K562 (cell line): ENCODE measurements around the gene SEC14L1. TPM values are rescaled to one million over a fixed set of nuclear protein-coding genes. Genes with fewer than 3 reads are reported as not detected.

Experiments
- L3MBTL2 ChIP-seq: fragments of 450-650 bp; IDR thresholded peaks from 2 replicates; pipeline ENCODE4 v1.6.1; 2016; ENCODE audit warnings: mild to moderate bottlenecking, moderate library complexity
- MAFK ChIP-seq: IDR thresholded peaks from 2 replicates; pipeline ENCODE4 v1.6.1; 2011; ENCODE audit warnings: low read length, improper control_type of control experiment
- RAD21 ChIP-seq, 2 experiments: fragments of 250-450 bp in 1 of 2; fragments of 450-650 bp in 1 of 2; sonication (Bioruptor Pico) in 1 of 2; formaldehyde crosslinking in 1 of 2; IDR thresholded peaks in 1 of 2; conservative IDR thresholded peaks in 1 of 2; 2 replicates each; pipeline versions ENCODE4 v1.4.0 to v1.8.0; 2020 to 2022; ENCODE audit warnings: mild to moderate bottlenecking in 2 of 2, moderate library complexity in 1 of 2
- SREBF1 ChIP-seq: fragments of 150-350 bp; IDR thresholded peaks from 2 replicates; pipeline ENCODE4 v1.6.1; 2014; ENCODE audit warnings: antibody characterized with exemption, low read depth, low read length, borderline replicate concordance
- TCF7L2 ChIP-seq: fragments of 150-350 bp; IDR thresholded peaks from 2 replicates; pipeline ENCODE4 v1.6.1; 2016; ENCODE audit warnings: low read depth, mild to moderate bottlenecking, low read length, moderate library complexity
- ZNF408 ChIP-seq: fragments of 250-450 bp; sonication (Bioruptor Pico); IDR thresholded peaks from 2 replicates; pipeline ENCODE4 v1.4.0; 2020; ENCODE audit warnings: low read depth, mild to moderate bottlenecking, moderate library complexity
- ZNF431 ChIP-seq: sonication (generic); formaldehyde crosslinking; IDR thresholded peaks from 2 replicates; pipeline ENCODE4 v1.8.0; 2022; ENCODE audit warnings: mild to moderate bottlenecking, missing genetic modification reagents
- polyA plus RNA-seq, 8 experiments: library from polyadenylated mRNA; depleted of rRNA in 4 of 8; stranded (reverse) in 5 of 8; unstranded in 3 of 8; fragments of >200 nt; fragmentation: Nextera tagmentation in 2 of 8; fragmentation: Illumina TruSeq in 1 of 8; extraction: Ambion mirVana in 2 of 8; extraction: Trizol in 1 of 8; gene quantifications; 2 replicates each; pipeline versions ENCODE4 v1.2.1 to v1.2.3, GENCODE V29; 2011 to 2014; ENCODE audit warnings: inconsistent platforms in 1 of 8, missing spikeins in 1 of 8
- total RNA-seq, 7 experiments: library from RNA; depleted of rRNA in 6 of 7; stranded (reverse); fragments of >200 nt in 6 of 7; fragmentation: Illumina TruSeq in 2 of 7; extraction: Trizol in 2 of 7; gene quantifications; 2 replicates each; pipeline versions ENCODE4 v1.2.1 to v1.2.3, GENCODE V29; 2011 to 2021; ENCODE audit warnings: low replicate concordance in 1 of 7
- TF ChIP-seq, protein P1 (sequence below): fragments of 250-450 bp; sonication (Bioruptor Pico); IDR thresholded peaks from 2 replicates; pipeline ENCODE4 v1.4.0; 2020; ENCODE audit warnings: mild to moderate bottlenecking, moderate library complexity
- TF ChIP-seq, protein P2 (sequence below), 3 experiments: IDR thresholded peaks in 2 of 3; conservative IDR thresholded peaks in 1 of 3; 2 replicates each; pipeline ENCODE4 v1.5.1; 2011 to 2012; ENCODE audit warnings: low read length in 3 of 3, mild to moderate bottlenecking in 3 of 3, control low read depth in 2 of 3, improper control_type of control experiment in 1 of 3, inconsistent platforms in 1 of 3, low read depth in 1 of 3, mixed read lengths in 1 of 3, moderate library complexity in 1 of 3; ENCODE audit not compliant: insufficient read depth in 2 of 3

SEC14L1 gene
- total and polyA plus RNA-seq, 9 of the 15 experiments (the other 6 are each of a cell fraction or from before 2014, with no cell fraction given) = 3.1 to 39.7 (median 15.2) TPM

DNA sequence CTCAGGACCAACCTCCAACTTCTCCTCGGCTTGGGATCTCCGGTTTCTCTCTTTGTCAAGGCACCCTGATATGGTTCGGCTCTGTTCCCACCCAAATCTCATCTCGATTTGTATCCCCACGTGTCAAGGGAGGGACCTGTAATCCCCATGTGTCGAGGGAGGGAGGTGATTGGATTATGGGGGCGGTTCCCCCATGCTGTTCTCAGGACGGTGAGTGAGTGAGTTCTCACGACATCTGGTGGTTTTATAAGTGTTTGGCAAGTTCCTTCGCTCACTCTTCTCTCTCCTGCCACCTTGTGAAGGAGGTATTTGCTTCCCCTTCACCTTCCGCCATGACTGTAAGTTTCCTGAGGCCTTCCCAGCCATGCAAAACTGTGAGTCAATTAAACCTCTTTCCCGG lies 117.9 kb downstream of the SEC14L1 start (continued):
- TF ChIP-seq, protein P1, sequence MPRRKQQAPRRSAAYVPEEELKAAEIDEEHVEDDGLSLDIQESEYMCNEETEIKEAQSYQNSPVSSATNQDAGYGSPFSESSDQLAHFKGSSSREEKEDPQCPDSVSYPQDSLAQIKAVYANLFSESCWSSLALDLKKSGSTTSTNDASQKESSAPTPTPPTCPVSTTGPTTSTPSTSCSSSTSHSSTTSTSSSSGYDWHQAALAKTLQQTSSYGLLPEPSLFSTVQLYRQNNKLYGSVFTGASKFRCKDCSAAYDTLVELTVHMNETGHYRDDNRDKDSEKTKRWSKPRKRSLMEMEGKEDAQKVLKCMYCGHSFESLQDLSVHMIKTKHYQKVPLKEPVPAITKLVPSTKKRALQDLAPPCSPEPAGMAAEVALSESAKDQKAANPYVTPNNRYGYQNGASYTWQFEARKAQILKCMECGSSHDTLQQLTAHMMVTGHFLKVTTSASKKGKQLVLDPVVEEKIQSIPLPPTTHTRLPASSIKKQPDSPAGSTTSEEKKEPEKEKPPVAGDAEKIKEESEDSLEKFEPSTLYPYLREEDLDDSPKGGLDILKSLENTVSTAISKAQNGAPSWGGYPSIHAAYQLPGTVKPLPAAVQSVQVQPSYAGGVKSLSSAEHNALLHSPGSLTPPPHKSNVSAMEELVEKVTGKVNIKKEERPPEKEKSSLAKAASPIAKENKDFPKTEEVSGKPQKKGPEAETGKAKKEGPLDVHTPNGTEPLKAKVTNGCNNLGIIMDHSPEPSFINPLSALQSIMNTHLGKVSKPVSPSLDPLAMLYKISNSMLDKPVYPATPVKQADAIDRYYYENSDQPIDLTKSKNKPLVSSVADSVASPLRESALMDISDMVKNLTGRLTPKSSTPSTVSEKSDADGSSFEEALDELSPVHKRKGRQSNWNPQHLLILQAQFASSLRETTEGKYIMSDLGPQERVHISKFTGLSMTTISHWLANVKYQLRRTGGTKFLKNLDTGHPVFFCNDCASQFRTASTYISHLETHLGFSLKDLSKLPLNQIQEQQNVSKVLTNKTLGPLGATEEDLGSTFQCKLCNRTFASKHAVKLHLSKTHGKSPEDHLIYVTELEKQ (CRISPR knock-in tag) = no peak
- TF ChIP-seq MAFK (no peak), ZNF408 (CRISPR knock-in tag) (no peak), RAD21 (CRISPR knock-in tag; conservative IDR thresholded peaks at IDR 0.05 in 1 of 2, IDR thresholded peaks at IDR 0.05 in 1 of 2) (peak in 1 of 2 experiments; percentile 22; a peak in 1 of 4 replicates), ZNF431 (no peak), SREBF1 (no peak), TCF7L2 (no peak), L3MBTL2 (peak; percentile 21; the same call in 1 of the 2 replicates)
- TF ChIP-seq, protein P2, sequence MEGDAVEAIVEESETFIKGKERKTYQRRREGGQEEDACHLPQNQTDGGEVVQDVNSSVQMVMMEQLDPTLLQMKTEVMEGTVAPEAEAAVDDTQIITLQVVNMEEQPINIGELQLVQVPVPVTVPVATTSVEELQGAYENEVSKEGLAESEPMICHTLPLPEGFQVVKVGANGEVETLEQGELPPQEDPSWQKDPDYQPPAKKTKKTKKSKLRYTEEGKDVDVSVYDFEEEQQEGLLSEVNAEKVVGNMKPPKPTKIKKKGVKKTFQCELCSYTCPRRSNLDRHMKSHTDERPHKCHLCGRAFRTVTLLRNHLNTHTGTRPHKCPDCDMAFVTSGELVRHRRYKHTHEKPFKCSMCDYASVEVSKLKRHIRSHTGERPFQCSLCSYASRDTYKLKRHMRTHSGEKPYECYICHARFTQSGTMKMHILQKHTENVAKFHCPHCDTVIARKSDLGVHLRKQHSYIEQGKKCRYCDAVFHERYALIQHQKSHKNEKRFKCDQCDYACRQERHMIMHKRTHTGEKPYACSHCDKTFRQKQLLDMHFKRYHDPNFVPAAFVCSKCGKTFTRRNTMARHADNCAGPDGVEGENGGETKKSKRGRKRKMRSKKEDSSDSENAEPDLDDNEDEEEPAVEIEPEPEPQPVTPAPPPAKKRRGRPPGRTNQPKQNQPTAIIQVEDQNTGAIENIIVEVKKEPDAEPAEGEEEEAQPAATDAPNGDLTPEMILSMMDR (IDR thresholded peaks at IDR 0.05 in 2 of 3, conservative IDR thresholded peaks at IDR 0.05 in 1 of 3; ENCODE audit: insufficient read depth in 2 of 3, low read depth in 1 of 3, low read length in 3 of 3) = peak; percentile 15 to 23 (median 22); a peak in 3 of 6 replicates
- TF ChIP-seq, all 486 proteins: peak for 7
